Measurements from ENCODE around the gene MBP.

Gene MBP

DNA sequence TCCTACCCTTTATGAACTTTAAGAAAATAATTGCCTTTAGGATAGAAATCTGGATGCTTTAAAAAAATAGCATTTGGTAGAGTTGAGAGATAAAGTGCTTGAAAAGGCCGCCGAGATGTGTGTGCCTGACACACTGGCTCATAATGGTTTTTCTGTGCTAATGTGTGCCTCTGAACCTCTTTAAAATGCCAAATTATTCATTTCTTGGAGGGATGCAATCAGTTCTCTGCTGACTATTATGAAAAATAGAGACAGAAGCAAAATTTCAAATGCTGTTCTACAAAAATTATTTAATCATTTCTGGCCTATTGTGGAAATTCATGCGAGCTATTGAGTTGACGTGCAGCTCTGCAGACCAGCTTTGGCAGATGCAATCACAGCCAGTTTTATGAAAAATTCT lies 18.0 kb upstream of the MBP start:
- no peak overlapping the region for H3K27ac ChIP-seq
- TF ChIP-seq, protein P1, sequence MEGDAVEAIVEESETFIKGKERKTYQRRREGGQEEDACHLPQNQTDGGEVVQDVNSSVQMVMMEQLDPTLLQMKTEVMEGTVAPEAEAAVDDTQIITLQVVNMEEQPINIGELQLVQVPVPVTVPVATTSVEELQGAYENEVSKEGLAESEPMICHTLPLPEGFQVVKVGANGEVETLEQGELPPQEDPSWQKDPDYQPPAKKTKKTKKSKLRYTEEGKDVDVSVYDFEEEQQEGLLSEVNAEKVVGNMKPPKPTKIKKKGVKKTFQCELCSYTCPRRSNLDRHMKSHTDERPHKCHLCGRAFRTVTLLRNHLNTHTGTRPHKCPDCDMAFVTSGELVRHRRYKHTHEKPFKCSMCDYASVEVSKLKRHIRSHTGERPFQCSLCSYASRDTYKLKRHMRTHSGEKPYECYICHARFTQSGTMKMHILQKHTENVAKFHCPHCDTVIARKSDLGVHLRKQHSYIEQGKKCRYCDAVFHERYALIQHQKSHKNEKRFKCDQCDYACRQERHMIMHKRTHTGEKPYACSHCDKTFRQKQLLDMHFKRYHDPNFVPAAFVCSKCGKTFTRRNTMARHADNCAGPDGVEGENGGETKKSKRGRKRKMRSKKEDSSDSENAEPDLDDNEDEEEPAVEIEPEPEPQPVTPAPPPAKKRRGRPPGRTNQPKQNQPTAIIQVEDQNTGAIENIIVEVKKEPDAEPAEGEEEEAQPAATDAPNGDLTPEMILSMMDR (IDR thresholded peaks at IDR 0.05; ENCODE audit: low read depth, low read length, missing control alignments) = no peak
- in situ Hi-C loops (cut with HindIII; ENCODE audit: low pct_ligation_motif_present, low sequenced_read_pairs) = no loop called here
- H3K27me3 ChIP-seq (replicated peaks) = no peaks in the 10 kb centered on the region
- DNase-seq = no peak
- no peak overlapping the region for H3K4me3 ChIP-seq (ENCODE audit: low read depth, low read length)
- H3K36me3 ChIP-seq (replicated peaks) = no peaks in the 10 kb centered on the region

DNA sequence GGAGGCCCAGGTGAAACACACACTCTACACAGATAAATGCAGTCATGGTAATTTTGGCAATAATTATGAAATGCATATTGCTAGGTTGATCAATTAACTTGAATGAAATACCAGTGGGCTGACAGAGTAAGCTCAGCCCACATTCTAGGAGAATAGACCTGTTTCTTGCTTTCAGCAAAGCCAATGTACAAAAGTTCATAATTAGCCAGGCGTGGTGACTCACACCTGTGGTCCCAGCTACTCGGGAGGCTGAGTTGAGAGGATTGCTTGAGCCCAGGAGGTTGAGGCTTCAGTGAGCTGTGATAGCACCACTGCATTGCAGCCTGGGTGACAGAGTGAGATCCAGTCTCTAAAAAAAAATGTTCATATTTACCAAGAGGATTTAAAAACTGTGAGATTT lies 15.7 kb upstream of the MBP start:
- in situ Hi-C loops (cut with HindIII; ENCODE audit: low pct_ligation_motif_present, low sequenced_read_pairs) = no loop called here
- Histone ChIP-seq H3K4me3 (ENCODE audit: low read depth, low read length) (no peak overlapping the region), H3K27ac (no peak overlapping the region), H3K36me3 (replicated peaks) (no peaks in the 10 kb centered on the region), H3K27me3 (replicated peaks) (no peaks in the 10 kb centered on the region)
- DNase-seq = no peak
- TF ChIP-seq, protein P1 (IDR thresholded peaks at IDR 0.05; ENCODE audit: low read depth, low read length, missing control alignments) = no peak

DNA sequence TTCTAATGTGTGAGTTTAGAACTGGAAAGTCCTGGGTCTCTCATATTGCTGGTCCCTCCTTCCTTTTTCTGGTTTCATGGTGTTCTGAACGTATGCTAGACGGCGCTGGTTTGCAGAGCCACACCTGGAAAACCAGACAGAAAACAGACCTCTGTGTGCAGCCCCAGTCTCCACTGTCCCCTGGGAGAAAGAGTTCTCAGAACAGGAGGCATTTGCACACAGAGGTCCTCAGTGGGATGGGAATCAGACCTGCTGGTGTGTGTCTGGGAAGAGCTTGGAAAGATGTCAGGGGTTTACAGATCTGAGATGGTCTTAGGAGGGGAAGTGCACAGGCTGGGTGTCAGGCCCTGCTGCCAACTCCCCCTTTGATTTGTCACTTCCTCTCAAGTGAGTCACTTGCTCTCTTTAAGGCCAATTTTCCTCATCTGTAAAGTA lies 14.9 kb upstream of the MBP start:
- Histone ChIP-seq H3K27ac (no peak overlapping the region), H3K36me3 (replicated peaks) (no peaks in the 10 kb centered on the region), H3K4me3 (ENCODE audit: low read depth, low read length) (no peak overlapping the region), H3K27me3 (replicated peaks) (no peaks in the 10 kb centered on the region)
- in situ Hi-C loops (cut with HindIII; ENCODE audit: low pct_ligation_motif_present, low sequenced_read_pairs) = no loop called here
- no peak for DNase-seq
- TF ChIP-seq, protein P1 (IDR thresholded peaks at IDR 0.05; ENCODE audit: low read depth, low read length, missing control alignments) = no peak

DNA sequence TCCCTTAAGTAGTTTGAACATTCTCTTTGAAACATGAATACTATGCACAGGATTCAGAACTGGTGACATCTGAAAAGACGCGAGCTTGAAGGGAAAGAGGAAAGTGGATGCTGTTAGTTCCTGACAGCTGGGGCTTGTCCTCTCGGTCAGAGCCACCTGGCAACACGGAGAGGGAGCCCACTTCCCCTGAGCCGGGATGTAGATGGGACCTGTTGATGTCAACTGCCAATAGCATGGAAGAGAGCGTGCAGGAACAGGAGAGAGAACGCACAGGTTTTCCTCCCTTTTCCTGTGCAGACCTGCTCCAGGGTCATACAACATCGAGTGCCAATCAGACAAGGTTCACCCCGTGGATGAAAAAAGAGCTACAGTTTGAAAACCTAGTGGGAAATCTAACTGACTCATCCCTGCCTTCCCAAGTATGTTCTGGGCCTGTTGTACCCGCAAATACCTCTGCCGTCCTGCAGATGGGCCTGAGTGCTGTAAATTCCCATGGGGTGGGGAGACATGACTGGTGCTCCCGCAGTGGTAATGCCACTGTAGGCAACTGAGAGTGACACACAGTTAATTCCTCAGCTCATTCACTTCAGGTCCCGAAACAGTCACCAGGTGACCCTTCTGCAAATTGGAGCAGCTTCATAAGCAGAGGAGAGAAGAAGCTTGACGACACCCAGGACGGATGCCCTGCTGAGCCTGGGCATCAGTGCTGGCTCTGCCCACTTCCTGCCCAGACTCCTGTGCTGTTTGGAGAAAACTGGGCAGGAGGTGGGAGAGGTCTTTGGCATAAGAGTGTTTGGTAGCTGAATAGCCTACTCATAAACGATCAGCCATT lies 13.9 kb upstream of the MBP start:
- no peak overlapping the region for H3K27ac ChIP-seq
- no peaks in the 10 kb centered on the region for H3K36me3 ChIP-seq (replicated peaks)
- H3K27me3 ChIP-seq (replicated peaks) = no peaks in the 10 kb centered on the region
- TF ChIP-seq, protein P1 (IDR thresholded peaks at IDR 0.05; ENCODE audit: low read depth, low read length, missing control alignments) = no peak
- no peak for DNase-seq
- H3K4me3 ChIP-seq (ENCODE audit: low read depth, low read length) = no peak overlapping the region
- in situ Hi-C loops (cut with HindIII; ENCODE audit: low pct_ligation_motif_present, low sequenced_read_pairs) = no loop called here

DNA sequence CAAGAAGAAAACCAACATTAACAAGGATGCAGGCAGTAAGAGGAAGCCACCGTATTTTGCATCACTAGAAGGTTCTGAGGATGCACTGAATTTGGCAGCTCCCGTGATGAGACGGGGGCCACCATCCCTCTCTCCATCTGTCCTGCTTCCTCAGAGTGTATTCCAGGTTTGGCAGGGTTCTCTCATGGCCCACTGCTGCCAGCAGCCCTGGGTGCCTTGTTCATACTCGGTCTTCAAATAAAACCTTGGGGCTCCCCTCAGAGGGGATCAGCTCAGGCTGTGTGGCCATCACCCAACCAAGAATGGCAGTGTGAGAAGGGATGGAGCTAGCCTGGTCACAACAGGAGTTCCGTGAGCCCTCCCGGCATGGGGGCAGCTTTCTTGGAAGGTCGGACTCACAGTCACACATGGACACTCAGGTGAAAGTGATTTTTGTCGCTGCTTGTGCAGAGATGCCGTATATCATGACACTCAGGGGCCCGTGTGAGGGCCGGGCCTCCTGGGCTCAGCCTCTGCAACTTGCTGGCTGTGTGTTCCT lies 12.8 kb upstream of the MBP start:
- in situ Hi-C loops (cut with HindIII; ENCODE audit: low pct_ligation_motif_present, low sequenced_read_pairs) = no loop called here

More for the DNA sequence above, 12.8 kb upstream of the MBP start:
- Histone ChIP-seq H3K36me3 (replicated peaks) (no peaks in the 10 kb centered on the region), H3K27me3 (replicated peaks) (no peaks in the 10 kb centered on the region), H3K27ac (no peak overlapping the region), H3K4me3 (ENCODE audit: low read depth, low read length) (no peak overlapping the region)
- TF ChIP-seq, protein P1 (IDR thresholded peaks at IDR 0.05; ENCODE audit: low read depth, low read length, missing control alignments) = no peak
- DNase-seq = no peak

Measured in brain microvascular endothelial cell (primary cell).